ENCODE data around the gene OR4F17.
"Not testable (repeated sequence)": the region's sequence is repeated elsewhere in the genome, so short reads cannot be mapped to it uniquely, and the experiment has no call there.

The OR4F17 gene

GRCh38 chr19:106804-107203 is at the start of gene OR4F17:
Gene OR4F17 (plus strand): TSS chr19:107104. CDS start chr19:110679, 3,575 bp downstream.
- DNase-seq = not testable (repeated sequence)

- not testable (repeated sequence) for DNase-seq
Observed at GRCh38 chr19:70793-71192, 36.1 kb upstream of the OR4F17 start.

DNA sequence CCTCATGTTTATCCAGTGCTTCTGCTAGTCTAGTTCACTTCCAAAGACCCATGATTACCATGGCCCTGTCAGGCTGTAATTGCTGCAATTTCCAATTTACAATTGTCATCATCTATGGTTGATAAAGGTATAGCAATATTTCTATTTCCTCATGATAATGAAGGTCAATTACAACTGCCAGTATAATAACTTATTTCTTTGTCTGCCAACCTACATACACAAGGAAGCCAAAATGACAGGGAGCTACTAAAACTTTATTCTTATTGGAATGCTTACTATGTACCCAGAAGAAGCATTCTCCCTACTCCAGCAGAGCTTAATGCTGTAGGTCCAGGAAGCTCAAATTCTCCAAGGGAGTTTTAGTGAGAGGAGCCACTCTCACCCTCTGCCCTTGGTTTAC is 24.0 kb upstream of the OR4F17 start:
- not testable (repeated sequence) for DNase-seq

DNA sequence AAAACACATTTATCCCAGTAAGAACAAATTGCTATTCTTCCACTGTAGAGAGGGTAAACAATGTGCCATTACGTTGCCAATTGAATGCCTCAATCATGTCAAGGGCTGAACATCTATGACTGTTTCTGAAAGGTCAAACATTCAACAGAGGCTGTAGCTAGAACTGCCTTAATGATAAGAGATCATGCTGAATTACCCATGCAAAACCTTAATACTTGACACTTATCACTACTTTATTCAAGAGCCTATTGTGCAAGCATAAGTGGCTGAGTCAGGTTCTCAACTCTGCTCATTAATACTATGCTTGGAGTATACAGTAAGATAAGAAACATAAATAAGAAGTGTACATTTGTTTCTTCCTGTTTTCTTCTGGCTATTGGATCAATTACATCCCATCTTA is 23.3 kb upstream of the OR4F17 start:
- not testable (repeated sequence) for DNase-seq

GRCh38 chr19:90678-91077 is 16.2 kb upstream of the OR4F17 start:
- DNase-seq = not testable (repeated sequence)

DNA sequence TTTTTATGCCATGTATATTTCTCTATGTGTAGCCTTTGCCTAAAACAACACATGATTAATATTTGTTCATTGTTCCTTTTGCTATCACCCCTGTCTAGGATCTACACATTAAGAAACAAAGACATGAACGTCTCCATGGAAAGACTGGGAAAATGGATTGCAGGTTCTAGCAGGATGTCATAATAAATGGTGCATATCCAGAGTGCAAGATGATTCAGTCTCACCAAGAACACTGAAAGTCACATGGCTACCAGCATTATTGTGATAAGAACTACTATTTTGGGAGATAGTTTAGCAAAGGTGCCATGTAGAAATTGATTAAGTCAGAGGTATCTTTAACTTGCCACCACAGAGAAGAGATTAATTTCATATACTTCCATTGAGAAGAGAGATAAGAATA is 12.1 kb upstream of the OR4F17 start:
- not testable (repeated sequence) for DNase-seq

GRCh38 chr19:97647-98046 is 9.3 kb upstream of the OR4F17 start:
- not testable (repeated sequence) for DNase-seq

DNA sequence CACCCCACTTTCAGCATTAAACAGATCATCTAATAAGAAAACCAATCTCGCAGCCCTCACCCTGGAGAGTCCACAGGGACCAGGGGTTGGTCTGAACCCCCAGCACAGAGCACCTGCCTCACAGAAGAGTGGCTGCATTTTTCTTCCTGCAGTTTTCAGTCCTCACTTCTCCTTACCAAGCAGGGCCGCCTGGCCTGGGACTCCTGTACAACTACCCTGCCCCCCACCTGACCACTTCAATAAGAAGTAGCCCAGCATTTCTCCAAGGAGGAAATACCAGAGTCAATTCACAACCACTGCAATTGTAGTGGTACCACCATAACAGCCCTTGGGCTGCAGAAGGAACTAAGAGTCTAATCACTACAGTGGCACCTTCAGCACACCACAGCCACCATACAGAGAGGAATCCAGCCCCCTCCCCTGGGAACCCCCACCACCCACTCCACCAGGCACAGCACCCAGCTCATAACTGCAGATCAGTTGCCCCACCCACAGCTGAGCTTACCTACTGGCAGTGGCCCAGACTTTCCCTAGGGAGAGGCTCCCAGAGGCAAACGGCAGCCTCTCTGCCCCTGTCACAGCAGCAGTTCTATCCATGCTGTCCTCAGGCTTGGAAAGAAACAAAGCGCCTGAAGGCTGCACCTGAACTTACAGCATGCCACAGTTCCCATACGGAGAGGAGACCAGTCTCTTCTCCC is 13.7 kb downstream of the OR4F17 start:
- DNase-seq = not testable (repeated sequence)

Measured in NCI-H1092 (cell line).